ENCODE data around the gene MSX1. TPM values are rescaled to one million over a fixed set of nuclear protein-coding genes. Genes with fewer than 3 reads are reported as not detected.

The MSX1 gene
- total and polyA plus RNA-seq, 4 donors: 0.13 to 0.33 (median 0.15) TPM; not detected in 1

GRCh38 chr4:4860600-4861389, 1.3 kb downstream of the MSX1 start:
- H3K36me3 ChIP-seq (ENCODE audit: control insufficient read depth in 4 of 4, insufficient read depth in 3 of 4, low read depth in 1 of 4, low read length in 3 of 4): no peaks in the 10 kb centered on the region
- peaks cover 0 to 6% (median 0%) of the 10 kb centered on the region in 4 donors for H3K9me3 ChIP-seq (ENCODE audit: control insufficient read depth in 4 of 4, low read length in 3 of 4)
- no peak for DNase-seq (ENCODE audit: low spot score)
- peaks cover 6 to 31% (median 21%) of the 10 kb centered on the region in 4 donors for H3K27me3 ChIP-seq (ENCODE audit: control insufficient read depth in 4 of 4, insufficient read depth in 4 of 4, low read length in 3 of 4)
- H3K4me1 ChIP-seq (ENCODE audit: control insufficient read depth in 4 of 4, insufficient read depth in 4 of 4, low read length in 3 of 4): peaks cover 10 to 44% (median 30%) of the 10 kb centered on the region in 4 donors
- H3K9ac ChIP-seq (ENCODE audit: low read depth in 1 of 2, low read length in 2 of 2): no peak overlapping the region
- H3K27ac ChIP-seq (ENCODE audit: low read depth in 1 of 2, low read length in 2 of 2): no peak overlapping the region
- TF ChIP-seq RXRA (IDR thresholded peaks at IDR 0.05): no peak
- WGBS: 6% methylated on average over 39 of the region's 39 CpGs
- H3K4me3 ChIP-seq (ENCODE audit: low read depth in 1 of 3, low read length in 3 of 3): peak overlapping the region; percentile 41 to 69 (median 53)

- Histone ChIP-seq H3K9me3 (ENCODE audit: control insufficient read depth in 4 of 4, low read length in 3 of 4) (peaks cover 0 to 6% (median 0%) of the 10 kb centered on the region in 4 donors), H3K36me3 (ENCODE audit: control insufficient read depth in 4 of 4, insufficient read depth in 3 of 4, low read depth in 1 of 4, low read length in 3 of 4) (no peaks in the 10 kb centered on the region), H3K27ac (ENCODE audit: low read depth in 1 of 2, low read length in 2 of 2) (no peak overlapping the region), H3K9ac (ENCODE audit: low read depth in 1 of 2, low read length in 2 of 2) (no peak overlapping the region), H3K4me3 (ENCODE audit: low read depth in 1 of 3, low read length in 3 of 3) (peak overlapping the region in 1 of 3 donors; percentile 69), H3K4me1 (ENCODE audit: control insufficient read depth in 4 of 4, insufficient read depth in 4 of 4, low read length in 3 of 4) (peaks cover 13 to 45% (median 31%) of the 10 kb centered on the region in 4 donors), H3K27me3 (ENCODE audit: control insufficient read depth in 4 of 4, insufficient read depth in 4 of 4, low read length in 3 of 4) (peaks cover 9 to 34% (median 25%) of the 10 kb centered on the region in 4 donors)
- DNase-seq (ENCODE audit: low spot score): no peak
- WGBS: 14% methylated on average over 21 of the region's 21 CpGs
- no peak for TF ChIP-seq FOXA1 (IDR thresholded peaks at IDR 0.05)
- TF ChIP-seq CTCF (IDR thresholded peaks at IDR 0.05; ENCODE audit: low read depth, low read length, missing input control): no peak
- TF ChIP-seq, protein P1, sequence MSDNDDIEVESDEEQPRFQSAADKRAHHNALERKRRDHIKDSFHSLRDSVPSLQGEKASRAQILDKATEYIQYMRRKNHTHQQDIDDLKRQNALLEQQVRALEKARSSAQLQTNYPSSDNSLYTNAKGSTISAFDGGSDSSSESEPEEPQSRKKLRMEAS (IDR thresholded peaks at IDR 0.05): no peak
- no peak for TF ChIP-seq HNF4A (conservative IDR thresholded peaks at IDR 0.05)
- TF ChIP-seq, protein P2, sequence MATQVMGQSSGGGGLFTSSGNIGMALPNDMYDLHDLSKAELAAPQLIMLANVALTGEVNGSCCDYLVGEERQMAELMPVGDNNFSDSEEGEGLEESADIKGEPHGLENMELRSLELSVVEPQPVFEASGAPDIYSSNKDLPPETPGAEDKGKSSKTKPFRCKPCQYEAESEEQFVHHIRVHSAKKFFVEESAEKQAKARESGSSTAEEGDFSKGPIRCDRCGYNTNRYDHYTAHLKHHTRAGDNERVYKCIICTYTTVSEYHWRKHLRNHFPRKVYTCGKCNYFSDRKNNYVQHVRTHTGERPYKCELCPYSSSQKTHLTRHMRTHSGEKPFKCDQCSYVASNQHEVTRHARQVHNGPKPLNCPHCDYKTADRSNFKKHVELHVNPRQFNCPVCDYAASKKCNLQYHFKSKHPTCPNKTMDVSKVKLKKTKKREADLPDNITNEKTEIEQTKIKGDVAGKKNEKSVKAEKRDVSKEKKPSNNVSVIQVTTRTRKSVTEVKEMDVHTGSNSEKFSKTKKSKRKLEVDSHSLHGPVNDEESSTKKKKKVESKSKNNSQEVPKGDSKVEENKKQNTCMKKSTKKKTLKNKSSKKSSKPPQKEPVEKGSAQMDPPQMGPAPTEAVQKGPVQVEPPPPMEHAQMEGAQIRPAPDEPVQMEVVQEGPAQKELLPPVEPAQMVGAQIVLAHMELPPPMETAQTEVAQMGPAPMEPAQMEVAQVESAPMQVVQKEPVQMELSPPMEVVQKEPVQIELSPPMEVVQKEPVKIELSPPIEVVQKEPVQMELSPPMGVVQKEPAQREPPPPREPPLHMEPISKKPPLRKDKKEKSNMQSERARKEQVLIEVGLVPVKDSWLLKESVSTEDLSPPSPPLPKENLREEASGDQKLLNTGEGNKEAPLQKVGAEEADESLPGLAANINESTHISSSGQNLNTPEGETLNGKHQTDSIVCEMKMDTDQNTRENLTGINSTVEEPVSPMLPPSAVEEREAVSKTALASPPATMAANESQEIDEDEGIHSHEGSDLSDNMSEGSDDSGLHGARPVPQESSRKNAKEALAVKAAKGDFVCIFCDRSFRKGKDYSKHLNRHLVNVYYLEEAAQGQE (IDR thresholded peaks at IDR 0.05): no peak
Observed at GRCh38 chr4:4861390-4862018, 2.0 kb downstream of the MSX1 start.

DNA sequence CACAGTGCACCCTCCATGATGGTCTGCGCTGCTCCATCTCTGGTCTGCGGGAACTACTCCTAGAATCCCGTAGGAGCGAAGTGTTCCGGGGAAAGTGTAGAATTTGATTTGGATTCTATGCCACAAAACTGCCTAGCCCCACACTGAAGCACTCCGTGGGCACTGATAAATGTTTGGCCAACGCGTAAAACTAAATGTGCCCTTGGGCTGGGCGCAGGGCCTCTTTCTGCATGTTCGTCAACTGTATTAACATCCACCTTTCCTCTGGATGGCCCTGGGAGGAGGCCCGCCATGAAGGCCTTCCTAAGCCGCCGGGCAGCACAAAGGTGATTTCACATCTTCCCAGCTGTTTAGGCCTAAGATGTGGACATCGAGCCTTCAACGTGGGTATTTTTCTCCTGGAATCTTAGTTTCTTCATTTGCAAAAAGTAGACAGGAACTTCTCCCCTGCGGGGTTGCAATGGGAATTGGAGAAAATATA, 2.6 kb downstream of the MSX1 start:
- no peak overlapping the region for H3K27ac ChIP-seq (ENCODE audit: low read depth in 1 of 2, low read length in 2 of 2)
- H3K27me3 ChIP-seq (ENCODE audit: control insufficient read depth in 4 of 4, insufficient read depth in 4 of 4, low read length in 3 of 4): peaks cover 9 to 34% (median 27%) of the 10 kb centered on the region in 4 donors
- H3K4me3 ChIP-seq (ENCODE audit: low read depth in 1 of 3, low read length in 3 of 3): no peak overlapping the region
- WGBS: 32% methylated on average over 16 of the region's 16 CpGs
- H3K9ac ChIP-seq (ENCODE audit: low read depth in 1 of 2, low read length in 2 of 2): no peak overlapping the region
- no peaks in the 10 kb centered on the region for H3K36me3 ChIP-seq (ENCODE audit: control insufficient read depth in 4 of 4, insufficient read depth in 3 of 4, low read depth in 1 of 4, low read length in 3 of 4)
- DNase-seq (ENCODE audit: low spot score): no peak
- peaks cover 11 to 47% (median 33%) of the 10 kb centered on the region in 4 donors for H3K4me1 ChIP-seq (ENCODE audit: control insufficient read depth in 4 of 4, insufficient read depth in 4 of 4, low read length in 3 of 4)
- peaks cover 0 to 6% (median 0%) of the 10 kb centered on the region in 4 donors for H3K9me3 ChIP-seq (ENCODE audit: control insufficient read depth in 4 of 4, low read length in 3 of 4)
- no peak for TF ChIP-seq JUND (IDR thresholded peaks at IDR 0.05)
- TF ChIP-seq, protein P2 (IDR thresholded peaks at IDR 0.05): no peak
- no peak for TF ChIP-seq ATF3 (IDR thresholded peaks at IDR 0.05)
- TF ChIP-seq RXRA (IDR thresholded peaks at IDR 0.05): no peak
- no peak for TF ChIP-seq HNF4G (IDR thresholded peaks at IDR 0.05)
- TF ChIP-seq YY1 (IDR thresholded peaks at IDR 0.05): no peak
- TF ChIP-seq FOXA1 (IDR thresholded peaks at IDR 0.05): no peak
- no peak for TF ChIP-seq NR2F2 (IDR thresholded peaks at IDR 0.05)
- no peak for TF ChIP-seq HNF4A (conservative IDR thresholded peaks at IDR 0.05)
- no peak for TF ChIP-seq CTCF (IDR thresholded peaks at IDR 0.05; ENCODE audit: low read depth, low read length, missing input control)

Measured in liver (tissue), 9 donors.